GM18526 (cell line): ENCODE results near the gene EEFSEC.

Source experiments
- POLR2A ChIP-seq: IDR thresholded peaks from 3 replicates; pipeline ENCODE4 v1.6.1; 2011; ENCODE audit not compliant: insufficient read length; ENCODE audit errors: extremely low read depth

EEFSEC gene

GRCh38 chr3:128263118-128263517 lies 109.8 kb downstream of the EEFSEC start:
- no peak for TF ChIP-seq POLR2A

DNA sequence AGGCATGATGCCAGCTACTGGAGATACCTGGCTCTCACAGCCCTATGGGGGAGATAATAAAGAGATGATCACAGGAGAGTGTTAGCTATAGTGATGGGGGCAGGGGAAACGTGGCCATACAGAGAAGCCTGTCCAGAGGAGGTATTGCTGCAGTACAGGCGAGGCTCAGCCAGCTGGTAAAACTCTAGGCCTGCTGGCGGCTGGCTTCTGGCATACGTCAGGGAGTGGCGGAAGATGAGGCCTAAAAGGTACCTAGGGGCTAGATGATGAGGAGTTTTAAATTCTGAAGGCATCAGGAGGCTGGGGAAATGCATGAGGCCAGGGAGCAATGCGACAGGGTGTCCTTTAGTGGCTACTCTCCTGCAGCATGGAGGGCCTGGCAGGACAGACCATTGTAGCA lies 110.7 kb downstream of the EEFSEC start:
- no peak for TF ChIP-seq POLR2A

DNA sequence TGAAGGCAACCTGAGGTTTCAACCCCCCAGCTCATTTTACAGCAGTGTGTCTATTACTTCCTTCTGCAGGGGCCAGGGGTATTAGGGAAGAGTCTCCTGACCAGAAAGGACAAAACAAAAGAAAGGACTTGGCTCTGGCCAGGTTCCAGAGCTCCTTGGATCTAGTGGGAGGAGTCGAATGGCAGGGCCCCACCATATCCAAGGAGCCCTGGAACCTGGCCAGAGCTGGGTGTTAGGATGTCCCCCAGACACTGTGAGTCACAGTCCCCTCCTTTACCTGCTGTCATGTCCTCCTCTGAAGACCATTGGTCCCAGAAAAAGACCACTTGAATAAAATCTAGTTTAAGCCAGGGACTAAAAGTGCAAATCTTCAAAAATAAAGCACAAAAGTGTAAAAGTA lies 113.2 kb downstream of the EEFSEC start:
- no peak for TF ChIP-seq POLR2A

DNA sequence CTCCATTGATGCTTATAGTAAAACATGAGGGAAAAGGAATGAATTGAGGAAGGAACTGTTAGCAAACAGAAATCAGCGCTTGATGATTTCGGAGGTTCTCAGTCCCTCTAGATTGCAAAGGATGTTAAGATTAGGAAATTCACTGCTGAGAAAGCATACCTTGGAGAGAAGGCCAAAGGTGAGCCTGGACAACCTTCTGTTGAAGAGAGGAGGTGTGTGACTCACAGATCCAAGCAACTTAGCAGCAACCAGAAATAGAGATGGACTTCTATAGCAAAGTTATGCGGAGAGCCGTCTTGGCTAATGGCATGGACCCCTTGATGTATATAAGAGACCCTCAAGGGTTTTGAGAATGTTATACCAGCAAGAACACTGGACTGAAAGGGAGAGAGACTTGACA lies 114.3 kb downstream of the EEFSEC start:
- no peak for TF ChIP-seq POLR2A

DNA sequence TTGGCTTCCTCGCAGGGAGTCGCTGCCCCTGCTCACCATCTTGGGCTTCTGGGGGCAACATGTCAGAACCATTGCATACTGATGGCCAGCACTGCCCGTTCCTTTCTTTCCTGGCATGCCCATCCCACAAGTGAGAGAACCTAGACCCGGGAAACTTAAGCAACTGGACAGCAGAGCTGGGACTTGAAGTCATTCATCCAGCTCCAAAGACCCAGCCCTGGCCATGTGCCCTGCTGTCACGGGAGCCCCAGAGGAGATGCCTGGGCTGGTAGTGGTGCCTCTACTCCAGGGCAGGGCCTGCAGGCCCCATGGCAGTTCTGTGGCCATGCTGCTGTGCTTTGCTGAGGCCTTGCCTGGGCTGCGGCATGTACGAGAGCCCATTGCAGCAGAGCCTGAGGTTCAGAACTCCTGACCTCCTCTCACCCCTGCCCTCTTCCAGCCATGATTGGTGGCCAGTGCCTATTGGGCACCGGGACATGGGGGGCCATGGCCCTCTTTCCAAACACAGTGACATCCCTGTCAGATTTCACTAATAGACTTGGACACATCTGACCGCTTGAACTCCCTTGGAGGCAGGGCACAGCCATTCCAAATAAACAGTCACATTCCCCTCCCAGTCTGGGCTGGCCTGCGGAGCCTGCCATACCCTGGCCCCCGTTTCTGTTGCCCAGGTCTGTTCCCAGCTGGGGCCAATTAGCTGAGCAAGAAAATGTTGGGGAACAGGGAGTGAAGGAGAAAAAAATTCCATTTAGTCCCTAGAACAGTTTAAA lies 115.9 kb downstream of the EEFSEC start:
- no peak for TF ChIP-seq POLR2A

DNA sequence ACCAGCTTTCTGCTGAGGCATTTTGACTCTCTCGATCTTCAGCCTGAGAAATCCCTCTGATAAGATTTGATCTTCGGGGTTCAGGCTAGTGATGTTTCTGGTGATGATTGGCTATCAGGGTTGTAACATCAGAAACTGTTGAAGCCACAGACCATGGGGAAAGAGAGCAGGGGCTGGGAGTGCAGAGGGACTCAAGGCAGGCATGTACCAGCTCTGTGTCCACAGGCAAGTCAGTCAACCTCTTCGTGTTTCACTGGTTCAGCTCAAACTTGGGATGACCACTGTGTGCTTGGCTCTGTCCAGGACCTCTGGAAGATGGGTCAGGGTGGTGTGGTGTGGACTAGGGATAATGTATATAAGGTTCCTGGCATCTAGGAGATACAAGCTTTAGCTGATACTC lies 116.5 kb downstream of the EEFSEC start:
- no peak for TF ChIP-seq POLR2A

DNA sequence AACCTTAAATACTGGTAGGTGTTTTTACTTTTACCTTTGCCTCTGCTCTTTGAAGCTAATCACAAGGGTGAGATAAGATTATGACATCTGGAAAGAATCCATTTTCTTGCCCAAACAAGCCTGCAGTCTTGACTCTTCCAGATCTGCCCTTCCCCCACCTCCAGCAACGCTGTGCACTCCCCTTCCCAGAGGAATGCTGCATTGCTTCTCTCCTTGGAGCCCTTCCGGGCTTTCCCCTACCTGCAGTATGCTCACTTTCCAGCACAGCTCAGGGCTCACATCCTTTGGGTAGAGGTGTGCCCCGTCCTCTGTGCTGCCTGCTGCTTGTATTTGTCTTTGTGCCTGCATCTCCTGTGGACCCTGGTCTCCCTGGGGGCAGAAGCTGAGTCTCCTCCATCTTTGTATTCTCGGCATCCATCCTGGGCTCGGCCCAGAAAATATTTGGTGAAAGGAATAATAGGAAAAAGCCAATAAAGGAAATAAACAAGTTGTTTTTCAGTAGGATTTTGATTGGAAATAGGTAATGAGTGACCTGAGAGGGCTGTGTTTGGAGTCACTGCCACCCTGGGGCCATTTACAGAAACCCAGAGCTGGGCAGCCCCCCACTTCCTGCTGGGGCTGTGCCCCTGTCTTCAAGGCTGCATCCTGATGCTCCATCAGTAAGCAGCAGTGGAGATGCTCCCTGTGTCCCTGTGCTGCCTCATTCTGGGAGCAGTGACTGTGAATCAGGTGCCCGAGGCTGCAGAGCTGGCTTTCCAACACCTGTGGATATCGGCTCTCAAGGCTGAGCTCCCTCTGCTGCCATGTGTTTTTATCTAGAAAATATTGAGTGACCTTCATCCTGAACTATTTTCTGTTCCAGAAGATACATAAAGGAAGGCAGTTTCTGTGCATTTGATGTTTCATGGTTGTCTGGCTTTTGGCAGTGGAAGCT lies 117.5 kb downstream of the EEFSEC start:
- TF ChIP-seq POLR2A: no peak

GRCh38 chr3:128271536-128272332 lies 118.5 kb downstream of the EEFSEC start:
- TF ChIP-seq POLR2A: no peak

GRCh38 chr3:128273109-128273840 lies 120.0 kb downstream of the EEFSEC start:
- no peak for TF ChIP-seq POLR2A

GRCh38 chr3:128273841-128274573 lies 120.7 kb downstream of the EEFSEC start:
- TF ChIP-seq POLR2A: no peak

DNA sequence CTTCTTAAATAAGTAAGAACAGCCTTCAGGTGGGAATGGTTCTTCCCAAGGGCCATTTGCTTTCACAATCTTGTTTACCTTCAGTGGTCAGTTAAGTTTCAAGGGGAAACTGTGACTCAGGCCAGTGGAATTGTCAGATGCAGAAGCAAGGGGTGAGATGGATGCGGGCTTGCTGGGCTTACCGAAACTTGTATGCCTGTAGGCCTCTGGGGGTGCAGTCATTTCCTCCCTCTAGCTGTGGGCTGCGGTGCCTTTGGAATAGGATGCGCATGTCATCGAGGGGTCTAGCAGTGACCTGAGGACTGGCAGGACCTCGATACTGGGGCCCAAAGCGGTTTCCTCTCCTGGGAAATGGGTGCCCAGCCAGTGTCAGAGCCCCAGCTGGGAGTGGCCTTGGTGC lies 121.6 kb downstream of the EEFSEC start:
- no peak for TF ChIP-seq POLR2A

GRCh38 chr3:128275316-128276145 lies 122.2 kb downstream of the EEFSEC start:
- TF ChIP-seq POLR2A: no peak

- no peak for TF ChIP-seq POLR2A
Measured at GRCh38 chr3:128276146-128276435, 122.8 kb downstream of the EEFSEC start.
